Adrenal gland (tissue), 5 donors: ENCODE results near the gene NT5C2.

Source experiments
- CTCF ChIP-seq, 6 experiments: fragments of 450-650 bp in 4 of 6; fragments of 200-600 bp in 2 of 6; sonication (generic) in 1 of 6; IDR thresholded peaks; 1 replicate in 5 of 6; 2 replicates in 1 of 6; pipeline versions ENCODE4 v1.5.1 to v1.8.0; 2016 to 2021; ENCODE audit warnings: antibody characterized with exemption in 6 of 6, mild to moderate bottlenecking in 2 of 6, moderate library complexity in 1 of 6
- POLR2A ChIP-seq, 2 donors: fragments of 450-650 bp; IDR thresholded peaks; one replicate each; pipeline ENCODE4 v1.6.1; 2017; ENCODE audit warnings: antibody characterized with exemption in 2 of 2, mild to moderate bottlenecking in 2 of 2, moderate library complexity in 1 of 2
- donor health status: DM: no; HTN: no; CAD: no.

- no peak for TF ChIP-seq CTCF (IDR thresholded peaks at IDR 0.05)
- TF ChIP-seq POLR2A (IDR thresholded peaks at IDR 0.05) = no peak
These were observed 11.5 kb upstream of the NT5C2 start for GRCh38 chr10:103204353-103205255.
